Lower lobe of right lung (tissue), 2 donors: Measurements from ENCODE around the gene ARL11. TPM values are rescaled to one million over a fixed set of nuclear protein-coding genes. Genes with fewer than 3 reads are reported as not detected.
A peak's percentile ranks its signal among the peaks of the same experiment; 100 is the strongest.

Source experiments
- ATAC-seq, 2 donors: fragments of 200-7000 bp; cut with Tn5 transposase; one replicate each; pipeline ENCODE4 v1.9.1; 2020 to 2022; ENCODE audit warnings: mild to moderate bottlenecking in 2 of 2, moderate library complexity in 2 of 2
- DNase-seq: peaks from one replicate; pipeline ENCODE4 v3.0.0-alpha.2; 2020
- H3K27ac ChIP-seq: fragments of 200-600 bp; one replicate; pipeline ENCODE4 v1.8.0; 2022
- H3K27me3 ChIP-seq: fragments of 200-600 bp; one replicate; pipeline ENCODE4 v1.8.0; 2022; ENCODE audit warnings: low read depth
- H3K36me3 ChIP-seq: fragments of 200-600 bp; one replicate; pipeline ENCODE4 v1.8.0; 2022; ENCODE audit warnings: mild to moderate bottlenecking
- H3K4me1 ChIP-seq: fragments of 200-600 bp; one replicate; pipeline ENCODE4 v1.8.0; 2022
- H3K4me3 ChIP-seq: fragments of 200-600 bp; one replicate; pipeline ENCODE4 v1.8.0; 2022; ENCODE audit warnings: mild to moderate bottlenecking
- H3K9me3 ChIP-seq: fragments of 200-600 bp; one replicate; pipeline ENCODE4 v1.8.0; 2022
- CTCF ChIP-seq: fragments of 200-600 bp; IDR thresholded peaks from one replicate; pipeline ENCODE4 v1.8.0; 2022; ENCODE audit warnings: antibody characterized with exemption, mild to moderate bottlenecking
- intact Hi-C: fragments of 100-400 bp; cut with DNase I; formaldehyde crosslinking; loops from one replicate; pipeline ENCODE4 v1.11.0; 2022
- total RNA-seq: library from RNA; stranded (reverse); fragmentation: NEBNext Ultra II Directional; extraction: Animal tissue kit (Norgen Biotek cat#: 25700); gene quantifications from one replicate; pipeline ENCODE4 v1.2.1, GENCODE V29; 2021
- donor health status: DM: no; HTN: yes; CAD: no; lungs with severe emphysema.

Gene ARL11
- total RNA-seq, 1 donor from 2014 or later, result 7.5 TPM

- ATAC-seq (peak; percentile 44 to 62), DNase-seq (no peak)
- Histone ChIP-seq H3K4me3 (no peak overlapping the region), H3K9me3 (no peaks in the 10 kb centered on the region), H3K27ac (no peak overlapping the region), H3K4me1 (peaks cover 6% of the 10 kb centered on the region), H3K36me3 (no peaks in the 10 kb centered on the region), H3K27me3 (no peaks in the 10 kb centered on the region)
- intact Hi-C loops, result no loop called here
- TF ChIP-seq CTCF, result peak; percentile 42
These were observed 24.3 kb downstream of the ARL11 start for GRCh38 chr13:49652355-49653305.

GRCh38 chr13:49653478-49653877 is 25.2 kb downstream of the ARL11 start:
- Histone ChIP-seq H3K36me3 (no peaks in the 10 kb centered on the region), H3K4me1 (peaks cover 6% of the 10 kb centered on the region), H3K4me3 (no peak overlapping the region), H3K9me3 (no peaks in the 10 kb centered on the region), H3K27me3 (no peaks in the 10 kb centered on the region), H3K27ac (peak overlapping the region; percentile 14)
- no peak for ATAC-seq
- TF ChIP-seq CTCF, result no peak
- intact Hi-C loops, result no loop called here
- DNase-seq, result no peak

- Histone ChIP-seq H3K9me3 (no peaks in the 10 kb centered on the region), H3K27me3 (no peaks in the 10 kb centered on the region), H3K4me3 (no peak overlapping the region), H3K4me1 (peaks cover 6% of the 10 kb centered on the region), H3K36me3 (no peaks in the 10 kb centered on the region), H3K27ac (no peak overlapping the region)
- ATAC-seq (no peak), DNase-seq (no peak)
- no peak for TF ChIP-seq CTCF
- intact Hi-C loops, result no loop called here
These were observed 25.7 kb downstream of the ARL11 start for GRCh38 chr13:49654011-49654410.

GRCh38 chr13:49655906-49656305 is 27.6 kb downstream of the ARL11 start:
- H3K27me3 ChIP-seq, result no peaks in the 10 kb centered on the region
- H3K4me3 ChIP-seq, result no peak overlapping the region
- intact Hi-C loops, result no loop called here
- no peak for TF ChIP-seq CTCF
- peaks cover 6% of the 10 kb centered on the region for H3K4me1 ChIP-seq
- ATAC-seq (no peak), DNase-seq (no peak)
- no peaks in the 10 kb centered on the region for H3K36me3 ChIP-seq
- no peak overlapping the region for H3K27ac ChIP-seq
- no peaks in the 10 kb centered on the region for H3K9me3 ChIP-seq

- intact Hi-C loops, result no loop called here
- H3K9me3 ChIP-seq, result no peaks in the 10 kb centered on the region
- no peak overlapping the region for H3K4me3 ChIP-seq
- peaks cover 6% of the 10 kb centered on the region for H3K4me1 ChIP-seq
- ATAC-seq (no peak), DNase-seq (no peak)
- no peak overlapping the region for H3K27ac ChIP-seq
- H3K36me3 ChIP-seq, result peaks cover 7% of the 10 kb centered on the region
- no peak for TF ChIP-seq CTCF
- no peaks in the 10 kb centered on the region for H3K27me3 ChIP-seq
These were observed 28.9 kb downstream of the ARL11 start for GRCh38 chr13:49657241-49657641.
